Activated CD4-positive, alpha-beta T cell treated with anti-CD3 and anti-CD28 coated beads, Interleukin-10, Interleukin-2, amounts not matched to agents 100 ng/mL and 50 ng/mL, durations not matched to agents 16 hours and 8 hours (primary cell): ENCODE results near the gene HRH1.
A peak's percentile ranks its signal among the peaks of the same experiment; 100 is the strongest.
"Not testable (repeated sequence)": the region's sequence is repeated elsewhere in the genome, so short reads cannot be mapped to it uniquely, and the experiment has no call there.

Experiments used
- DNase-seq: peaks from one replicate; pipeline ENCODE4 v3.0.0-alpha.2; 2020

The HRH1 gene, protein sequence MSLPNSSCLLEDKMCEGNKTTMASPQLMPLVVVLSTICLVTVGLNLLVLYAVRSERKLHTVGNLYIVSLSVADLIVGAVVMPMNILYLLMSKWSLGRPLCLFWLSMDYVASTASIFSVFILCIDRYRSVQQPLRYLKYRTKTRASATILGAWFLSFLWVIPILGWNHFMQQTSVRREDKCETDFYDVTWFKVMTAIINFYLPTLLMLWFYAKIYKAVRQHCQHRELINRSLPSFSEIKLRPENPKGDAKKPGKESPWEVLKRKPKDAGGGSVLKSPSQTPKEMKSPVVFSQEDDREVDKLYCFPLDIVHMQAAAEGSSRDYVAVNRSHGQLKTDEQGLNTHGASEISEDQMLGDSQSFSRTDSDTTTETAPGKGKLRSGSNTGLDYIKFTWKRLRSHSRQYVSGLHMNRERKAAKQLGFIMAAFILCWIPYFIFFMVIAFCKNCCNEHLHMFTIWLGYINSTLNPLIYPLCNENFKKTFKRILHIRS

DNA sequence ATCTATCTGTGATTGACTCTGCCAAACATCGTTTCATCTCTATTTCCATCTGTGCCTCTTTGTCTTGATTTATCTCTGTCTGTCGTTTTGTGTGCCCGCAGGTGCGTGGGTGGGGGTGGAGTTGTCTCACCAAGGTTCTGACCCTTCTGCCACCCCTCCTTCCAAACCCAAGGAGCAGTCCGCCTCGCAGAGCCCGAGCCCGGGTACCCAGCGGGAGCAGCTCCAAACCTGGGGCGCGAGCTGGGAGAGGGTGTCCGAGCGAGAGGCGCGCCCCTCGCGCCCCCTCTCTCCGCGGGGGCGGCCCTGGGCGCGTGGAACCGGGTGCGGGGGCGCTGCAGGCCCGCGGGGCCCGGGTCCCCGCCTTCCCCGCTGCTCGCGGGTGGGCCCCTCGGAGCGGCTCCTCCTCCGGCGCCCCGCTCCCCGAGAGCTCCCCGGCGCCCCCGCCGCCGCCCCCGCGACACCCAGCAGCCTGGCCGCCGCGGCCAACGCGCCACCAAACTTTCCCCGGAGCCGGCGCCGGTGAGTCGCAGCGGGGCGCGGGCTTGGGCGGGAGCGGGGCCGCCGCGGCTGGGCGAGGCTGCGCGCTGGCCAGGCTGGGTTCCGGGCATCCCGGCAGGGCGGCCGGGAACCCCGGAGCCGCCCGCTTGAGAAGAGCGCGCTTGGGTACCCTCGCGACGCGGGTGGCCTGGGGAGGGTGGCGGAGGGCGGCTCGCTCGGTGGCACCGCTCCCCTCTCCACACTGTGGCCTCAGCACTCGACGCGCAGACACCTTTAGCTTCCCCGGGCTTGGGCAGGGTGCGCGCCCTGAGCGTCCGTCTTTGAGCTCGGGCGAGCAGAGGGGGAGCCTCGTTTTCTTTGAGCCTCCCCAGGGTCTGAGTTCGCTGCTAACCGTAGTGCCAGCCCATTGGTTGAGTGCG, at the start of gene HRH1:
Gene HRH1, plus strand, starts transcription at position 458 of the 917 bp plus-strand sequence. CDS start 104,545 bp downstream, outside the sequence.
- DNase-seq: no peak

DNA sequence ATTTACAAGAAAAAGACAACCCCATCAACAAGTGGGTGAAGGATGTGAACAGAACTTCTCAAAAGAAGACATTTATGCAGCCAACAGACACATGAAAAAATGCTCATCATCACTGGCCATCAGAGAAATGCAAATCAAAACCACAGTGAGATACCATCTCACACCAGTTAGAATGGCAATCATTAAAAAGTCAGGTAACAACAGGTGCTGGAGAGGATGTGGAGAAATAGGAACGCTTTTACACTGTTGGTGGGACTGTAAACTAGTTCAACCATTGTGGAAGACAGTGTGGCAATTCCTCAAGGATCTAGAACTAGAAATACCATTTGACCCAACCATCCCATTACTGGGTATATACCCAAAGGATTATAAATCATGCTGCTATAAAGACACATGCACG, 41.0 kb upstream of the HRH1 start:
- DNase-seq: not testable (repeated sequence)

DNA sequence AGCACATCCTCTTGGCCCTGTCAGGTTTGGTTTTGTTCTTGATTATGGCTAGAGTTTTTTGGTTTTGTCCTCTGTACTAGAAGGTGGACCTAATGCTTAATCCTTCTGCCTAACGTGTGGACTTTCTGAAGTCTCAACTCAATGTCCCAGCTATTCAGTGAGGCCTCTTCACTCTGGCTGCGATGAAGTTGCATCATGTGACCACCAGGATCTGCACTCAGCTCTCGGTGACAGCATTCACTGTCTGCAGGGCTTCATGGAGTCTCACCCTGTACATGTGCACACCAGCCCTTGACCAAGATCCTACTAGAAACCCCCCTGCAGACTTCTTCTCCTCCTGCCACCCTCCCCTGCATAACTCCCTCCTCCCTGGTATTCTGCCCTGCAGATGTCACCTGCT, 38.7 kb upstream of the HRH1 start:
- DNase-seq: no peak

DNA sequence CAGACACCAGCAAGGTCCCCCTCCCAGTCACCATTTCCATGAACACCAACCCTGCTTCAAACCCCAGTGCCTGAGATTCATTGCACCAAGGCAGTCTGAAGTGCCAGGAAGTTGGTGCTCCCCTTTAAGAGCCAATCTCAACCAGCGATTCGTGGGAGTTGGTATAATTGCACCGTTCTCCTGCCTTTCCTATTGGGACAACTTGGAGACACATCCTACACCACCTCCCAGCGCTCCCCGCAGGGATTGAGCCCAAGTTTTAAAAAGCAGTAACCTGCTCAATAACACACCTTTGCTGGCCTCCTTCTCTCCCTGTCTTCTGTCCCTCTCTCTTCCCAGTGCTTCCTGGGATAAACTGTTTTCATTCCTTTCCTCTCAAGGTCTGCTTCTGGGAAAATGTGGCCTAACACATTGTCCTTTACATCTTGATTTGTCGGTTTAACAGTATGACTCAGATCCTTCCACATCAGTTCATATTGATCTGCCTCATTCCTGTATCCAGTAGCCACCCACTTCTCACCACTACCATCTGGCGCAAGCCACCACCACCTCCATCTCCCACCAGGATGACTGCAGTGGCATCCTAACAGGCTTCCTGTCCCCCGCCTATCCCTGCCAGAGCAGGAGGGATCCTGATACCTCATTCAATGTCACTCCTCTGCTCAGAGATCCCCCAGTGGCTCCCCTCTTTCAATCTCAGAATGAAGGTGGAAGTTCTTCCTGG, 37.8 kb upstream of the HRH1 start:
- no peak for DNase-seq

DNA sequence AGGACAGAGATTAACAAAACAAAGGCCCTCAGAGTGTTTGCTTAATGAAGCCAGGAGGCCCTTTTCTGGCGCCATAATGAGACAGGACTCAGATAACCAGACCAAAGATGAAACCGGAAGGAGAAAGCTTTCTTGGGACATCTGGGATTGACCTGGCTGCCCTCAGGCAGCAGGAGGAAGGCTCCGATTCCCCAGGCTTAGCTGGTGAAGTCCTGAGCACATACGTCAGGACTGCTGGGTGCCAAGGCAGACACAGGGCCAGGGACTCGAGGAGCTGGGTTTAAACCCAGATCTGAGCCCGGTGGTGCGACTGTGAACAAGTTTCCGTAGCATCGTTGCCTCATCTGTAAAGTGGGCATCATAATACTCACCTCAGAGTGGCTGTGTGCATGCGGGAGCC, 36.7 kb upstream of the HRH1 start:
- DNase-seq: no peak

DNA sequence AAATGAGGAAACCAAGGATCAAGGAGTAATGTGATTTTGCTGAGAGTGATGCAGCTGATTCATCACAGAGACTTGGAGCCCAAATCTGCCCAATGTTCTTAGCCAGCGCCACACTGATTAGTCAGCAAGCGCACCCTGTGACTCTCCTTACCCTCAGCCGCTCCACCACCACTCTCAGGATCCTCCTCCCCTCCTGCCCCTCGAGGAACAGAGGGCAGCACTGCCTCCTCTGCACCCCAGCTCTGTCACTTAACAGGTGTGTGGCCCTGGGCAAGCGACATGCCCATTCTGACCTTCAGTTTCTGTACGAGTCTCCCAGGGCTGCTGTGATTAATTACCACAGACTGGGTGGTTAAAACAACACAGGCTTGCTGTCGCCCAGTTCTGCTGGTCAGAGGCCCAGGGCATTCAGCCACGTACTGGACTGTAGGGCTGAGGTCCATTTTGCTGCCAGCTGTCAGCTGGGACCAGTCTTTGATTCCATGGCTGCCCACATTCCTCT, 36.1 kb upstream of the HRH1 start:
- DNase-seq: no peak

DNA sequence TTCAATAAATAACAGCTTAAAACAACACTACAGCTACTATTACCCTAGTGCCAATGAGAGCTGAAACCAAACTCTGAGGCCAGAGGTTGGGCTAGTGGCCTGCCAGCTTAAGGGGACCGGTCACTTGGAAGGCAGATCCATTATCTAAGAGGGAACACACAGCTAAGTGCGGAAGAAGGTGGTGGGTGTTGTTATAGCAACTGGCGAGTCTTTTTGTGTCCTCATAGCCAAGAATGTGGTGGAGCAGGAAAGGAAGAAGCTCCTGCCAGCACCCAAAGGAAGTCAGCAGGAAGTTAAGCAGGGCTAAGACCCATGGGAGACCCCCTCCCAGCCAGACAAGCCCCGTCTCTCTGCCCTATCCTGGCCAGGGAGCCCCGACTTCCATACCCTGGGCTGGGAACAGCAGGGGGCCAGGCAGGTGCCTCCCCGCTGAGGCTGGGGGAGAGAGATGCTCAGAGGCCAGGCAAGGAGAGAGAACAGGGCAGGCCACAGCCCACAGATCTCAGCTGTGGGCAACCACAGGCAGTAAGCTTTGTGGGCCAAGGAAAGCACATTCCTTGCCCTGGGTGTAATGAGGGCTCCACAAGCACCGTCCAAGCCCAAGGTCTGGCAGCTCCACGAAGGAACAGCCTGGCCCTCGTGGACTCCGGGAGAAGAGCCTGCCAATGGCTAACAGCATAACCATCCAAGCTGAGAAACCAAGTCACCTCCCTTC, 34.0 kb upstream of the HRH1 start:
- no peak for DNase-seq

DNA sequence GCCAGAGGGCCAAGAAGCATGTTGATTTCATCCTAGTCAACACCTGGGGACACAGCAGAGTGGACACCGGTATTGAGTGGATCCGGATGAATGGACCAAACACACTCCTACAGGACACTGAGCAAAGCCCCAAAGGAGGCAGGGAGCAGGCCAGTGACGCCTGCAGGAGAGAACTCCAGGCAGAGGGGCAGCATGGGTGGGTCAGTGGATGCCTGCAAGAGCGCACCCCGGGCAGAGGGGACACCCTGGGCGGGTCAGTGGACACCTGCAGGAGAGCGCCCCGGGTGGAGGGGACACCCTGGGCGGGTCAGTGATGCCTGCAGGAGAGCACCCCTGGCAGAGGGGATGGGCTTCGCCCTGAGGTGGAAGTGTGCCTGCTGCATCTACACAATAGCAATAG, 27.6 kb upstream of the HRH1 start:
- no peak for DNase-seq

DNA sequence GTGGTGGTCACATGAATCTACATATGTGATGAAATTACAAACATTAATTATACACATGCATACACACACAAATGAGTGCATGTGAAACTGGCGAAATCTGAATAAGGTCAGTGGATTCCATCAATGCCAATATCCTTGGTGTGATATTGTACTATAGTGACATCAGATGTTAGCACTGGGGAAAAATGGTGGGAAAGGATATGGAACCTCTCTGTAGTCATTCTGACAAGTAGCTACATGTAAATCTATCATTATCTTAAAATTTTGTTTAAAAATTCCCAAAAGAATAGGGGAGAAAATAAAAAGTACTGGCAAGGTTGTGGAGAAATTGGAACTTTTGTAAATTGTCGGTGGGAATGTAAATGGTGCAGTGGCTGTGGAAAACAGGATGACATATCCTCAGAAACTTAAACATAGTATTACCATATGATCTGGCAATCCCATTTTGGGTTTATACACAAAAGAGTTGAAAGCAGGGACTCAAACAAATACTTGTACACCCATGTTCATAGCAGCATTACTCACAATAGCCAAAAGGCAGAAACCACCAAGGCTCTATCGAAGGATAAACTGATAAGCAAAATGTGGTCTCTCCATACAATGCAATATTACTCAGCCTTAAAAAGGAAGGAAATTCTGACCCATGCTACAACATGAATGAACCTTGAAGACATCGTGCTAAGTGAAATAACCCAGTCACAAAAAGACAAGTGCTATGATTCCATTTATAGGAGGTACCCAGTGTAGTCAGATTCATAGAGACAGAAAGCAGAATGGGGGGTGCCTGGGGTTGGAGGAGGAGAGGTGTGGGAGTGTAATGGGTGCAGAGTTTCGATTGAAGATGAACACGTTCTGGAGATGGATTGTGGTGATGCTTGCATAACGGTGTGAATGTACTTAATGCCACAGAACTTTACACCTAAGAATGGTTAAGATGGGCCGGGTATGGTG, 25.3 kb upstream of the HRH1 start:
- DNase-seq: peak; percentile 6

DNA sequence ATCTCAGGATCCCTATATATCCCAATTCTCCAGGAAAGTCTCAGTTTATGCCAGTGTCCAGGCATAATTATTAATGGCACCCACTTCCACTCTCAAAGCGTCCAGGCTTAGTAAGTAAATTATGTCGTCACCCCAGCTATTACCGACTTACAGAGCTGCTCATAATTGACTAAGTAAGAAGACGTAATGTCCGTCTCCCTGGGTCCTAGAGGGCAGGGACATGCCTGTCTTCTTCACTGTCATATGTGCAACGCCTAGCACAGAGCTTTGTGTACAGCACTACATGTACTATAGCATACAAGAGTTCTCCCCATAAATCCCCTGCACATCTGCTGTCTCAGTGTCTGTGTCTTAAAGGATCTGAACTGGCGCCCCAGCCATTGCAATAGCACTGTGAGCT, 23.9 kb upstream of the HRH1 start:
- DNase-seq: no peak

DNA sequence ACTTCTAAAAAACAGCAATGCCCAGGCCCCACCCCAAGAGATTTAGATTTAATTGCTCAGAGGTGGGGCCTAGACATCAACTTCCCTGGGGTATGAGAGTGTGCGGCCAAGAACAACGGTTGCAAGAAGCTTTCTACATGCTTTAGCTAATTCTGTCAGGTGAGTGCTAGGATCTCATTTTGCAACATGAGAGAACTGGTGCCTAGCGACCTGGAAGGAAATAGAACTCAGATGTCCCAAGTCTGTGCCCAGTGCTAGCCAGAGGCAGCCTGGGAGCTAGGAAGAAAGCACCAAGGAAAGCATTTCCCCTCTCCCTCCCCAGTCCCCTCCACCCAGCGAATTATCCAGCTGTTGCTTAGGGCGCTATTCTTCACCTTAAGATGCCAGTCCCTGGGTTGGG, 22.9 kb upstream of the HRH1 start:
- DNase-seq: no peak

DNA sequence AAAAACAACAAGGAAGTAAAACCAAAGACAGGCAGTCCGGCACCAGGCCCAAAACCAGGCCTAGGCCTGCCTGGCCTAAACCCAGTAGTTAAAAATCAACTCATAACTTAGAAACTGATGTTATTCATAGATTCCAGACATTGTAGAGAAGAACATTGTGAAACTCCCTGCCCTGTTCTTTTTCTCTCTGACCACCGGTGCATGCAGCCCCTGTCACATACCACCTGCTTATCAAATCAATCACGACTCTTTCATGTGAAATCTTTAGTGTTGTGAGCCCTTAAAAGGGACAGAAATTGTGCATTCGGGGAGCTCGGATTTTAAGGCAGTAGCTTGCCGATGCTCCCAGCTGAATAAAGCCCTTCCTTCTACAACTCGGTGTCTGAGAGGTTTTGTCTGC, 22.4 kb upstream of the HRH1 start:
- not testable (repeated sequence) for DNase-seq

DNA sequence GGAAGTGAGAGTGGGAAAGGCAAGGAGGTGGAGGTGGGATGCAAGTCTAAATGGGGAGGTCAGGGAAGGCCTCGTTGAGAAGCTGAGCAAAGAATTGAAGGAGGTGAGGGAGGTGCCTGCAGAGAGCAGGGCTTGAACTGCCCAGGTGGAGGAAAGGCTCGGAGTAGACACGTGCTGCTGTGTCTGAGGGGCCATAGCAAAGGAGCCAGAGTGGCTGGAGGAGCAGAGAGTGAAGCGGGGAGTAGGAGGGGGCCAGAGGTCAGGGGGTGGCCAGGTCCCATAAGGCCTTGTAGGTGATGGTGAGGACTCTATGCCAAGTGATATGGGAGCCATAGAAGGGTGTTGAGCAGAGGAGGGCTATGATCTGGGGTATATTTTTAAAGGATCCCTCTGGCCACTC, 21.4 kb upstream of the HRH1 start:
- no peak for DNase-seq

DNA sequence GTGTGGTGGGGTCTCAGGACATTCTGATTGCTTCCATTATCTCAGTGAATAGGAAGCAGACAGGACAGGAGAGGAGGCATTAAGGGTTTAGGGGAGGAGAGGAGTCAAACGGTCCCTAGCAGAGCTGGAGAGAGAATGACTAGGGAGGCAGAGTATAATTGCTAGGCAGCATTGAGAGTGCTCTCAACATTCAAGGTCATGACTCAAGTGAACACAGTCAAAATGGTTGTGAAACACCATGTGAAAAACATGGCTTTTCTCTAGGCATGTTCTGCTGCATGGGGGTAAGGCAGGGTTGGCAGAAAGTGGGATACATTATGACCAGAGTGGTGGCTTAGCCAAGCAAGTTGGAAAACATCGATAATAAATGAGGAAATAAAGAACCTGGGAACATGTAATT, 19.5 kb upstream of the HRH1 start:
- no peak for DNase-seq

DNA sequence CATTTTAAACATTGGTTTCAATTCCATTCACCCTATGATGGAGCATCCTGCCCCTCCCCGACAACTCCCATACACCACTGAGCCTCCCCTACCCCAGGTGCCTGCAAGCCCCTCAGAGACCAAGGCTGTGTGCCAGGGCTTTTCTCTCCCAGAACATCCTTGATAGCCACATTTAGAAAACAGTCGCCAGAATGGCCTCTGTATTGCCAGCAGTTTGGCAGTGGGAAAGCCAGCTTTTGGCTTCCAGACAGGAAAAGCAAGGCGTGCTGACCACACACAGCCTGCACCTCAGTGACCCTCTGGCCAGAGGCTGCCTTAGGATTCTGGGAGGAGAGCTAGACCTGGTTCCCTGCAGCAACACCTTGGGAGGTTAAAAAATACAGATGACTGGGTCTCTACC, 18.2 kb upstream of the HRH1 start:
- DNase-seq: no peak

DNA sequence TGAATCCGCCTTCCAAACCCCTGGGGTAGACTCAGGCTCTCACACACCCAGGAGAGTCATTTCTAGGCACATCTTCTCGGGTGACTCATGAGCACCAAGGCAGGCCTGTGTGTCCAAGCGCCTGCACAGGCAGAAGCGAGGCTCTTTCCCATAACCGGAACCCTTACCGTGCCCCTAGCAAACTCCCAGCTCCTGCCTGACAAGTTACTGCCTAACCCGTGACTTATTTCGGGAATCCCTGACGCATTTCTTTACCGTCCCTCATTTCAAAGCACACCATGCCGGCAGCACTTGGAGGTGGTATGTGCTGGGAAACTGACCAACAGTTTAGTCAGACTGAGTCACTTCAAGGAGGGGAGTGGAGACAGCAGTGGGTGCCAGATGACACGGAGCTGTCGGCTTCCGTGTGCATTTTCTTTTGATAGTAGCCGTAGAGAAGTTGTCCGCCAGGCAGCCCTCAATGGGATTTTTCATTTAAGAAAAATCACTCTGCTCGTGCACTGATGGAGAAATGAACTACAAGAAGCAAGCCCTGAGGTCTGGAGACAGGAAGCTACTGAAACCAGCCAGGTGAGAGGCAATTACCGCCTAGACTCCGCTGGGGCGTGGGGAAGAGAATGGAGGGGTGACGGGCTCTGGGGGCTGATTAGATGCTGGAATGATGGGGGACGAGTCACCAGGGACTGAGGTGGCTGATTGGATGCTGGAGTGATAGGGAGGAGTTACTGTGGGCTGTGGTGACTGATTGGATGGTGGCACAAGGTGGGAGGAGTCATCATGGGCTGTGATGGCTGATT, 17.3 kb upstream of the HRH1 start:
- DNase-seq: no peak

DNA sequence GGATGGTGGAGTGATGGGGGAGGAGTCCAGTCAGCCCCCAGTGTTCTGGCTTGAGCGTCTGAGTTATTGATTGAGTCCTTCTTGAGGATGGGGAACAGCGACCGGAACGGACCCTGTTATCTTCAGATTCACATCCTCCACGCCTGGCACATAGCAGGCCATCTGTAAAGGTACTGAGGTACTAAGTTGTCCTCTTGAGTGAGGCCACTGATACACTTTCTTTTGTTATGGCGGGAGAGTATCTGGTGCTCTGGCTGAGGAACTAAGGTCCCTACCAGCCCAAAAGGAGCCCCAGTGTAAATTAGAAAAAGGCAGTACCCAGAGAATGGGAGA, 16.7 kb upstream of the HRH1 start:
- DNase-seq: no peak

DNA sequence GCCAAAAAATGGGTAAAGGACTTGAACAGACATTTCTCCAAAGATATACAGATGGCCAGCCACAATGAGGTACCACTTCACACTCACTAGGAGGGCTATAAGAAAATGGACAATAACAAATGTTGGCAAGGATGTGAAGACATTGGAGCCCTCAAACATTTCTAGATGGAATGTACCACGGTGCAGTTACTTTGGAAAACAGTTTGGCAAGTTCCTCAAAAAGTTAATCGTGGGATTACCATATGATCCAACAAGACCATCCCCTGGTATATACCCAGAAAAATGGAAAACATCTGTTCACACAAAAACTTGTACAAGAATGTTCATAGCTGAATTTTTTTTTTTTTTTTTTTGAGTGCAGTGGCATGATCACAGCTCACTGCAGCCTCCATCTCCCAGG, 15.9 kb upstream of the HRH1 start:
- DNase-seq: no peak

DNA sequence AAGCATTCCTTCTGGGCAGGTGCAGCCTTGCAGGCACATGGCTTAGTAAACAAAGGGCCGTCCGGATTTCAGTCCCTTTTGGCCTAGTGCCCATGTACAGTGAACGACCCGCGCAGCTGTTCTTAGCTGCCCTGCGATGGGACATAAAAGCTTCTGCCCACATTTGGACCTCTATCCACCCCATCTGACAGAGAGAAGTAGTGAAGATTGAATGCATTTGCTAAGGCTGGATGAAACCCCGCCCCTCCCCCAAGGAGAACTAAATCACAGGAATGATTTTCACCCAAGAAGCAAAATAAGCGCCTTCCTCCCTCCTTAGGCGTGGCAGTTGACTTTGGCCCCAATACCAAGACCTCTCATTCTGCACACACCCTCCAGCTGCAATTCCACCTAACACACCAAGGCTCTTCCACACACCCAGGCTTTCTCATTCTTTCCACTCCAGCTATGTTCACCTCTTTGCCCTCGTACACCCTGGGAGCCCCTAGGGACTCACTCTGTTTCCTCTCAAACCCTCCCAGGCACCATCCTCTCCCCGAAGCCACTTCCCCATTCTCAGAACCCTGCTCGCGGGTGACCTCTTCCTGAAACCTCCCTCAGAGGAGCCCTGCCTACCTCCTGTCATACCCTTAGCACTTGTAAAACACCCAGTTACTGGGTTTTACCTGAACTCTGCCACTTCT, 14.1 kb upstream of the HRH1 start:
- peak; percentile 63 for DNase-seq

DNA sequence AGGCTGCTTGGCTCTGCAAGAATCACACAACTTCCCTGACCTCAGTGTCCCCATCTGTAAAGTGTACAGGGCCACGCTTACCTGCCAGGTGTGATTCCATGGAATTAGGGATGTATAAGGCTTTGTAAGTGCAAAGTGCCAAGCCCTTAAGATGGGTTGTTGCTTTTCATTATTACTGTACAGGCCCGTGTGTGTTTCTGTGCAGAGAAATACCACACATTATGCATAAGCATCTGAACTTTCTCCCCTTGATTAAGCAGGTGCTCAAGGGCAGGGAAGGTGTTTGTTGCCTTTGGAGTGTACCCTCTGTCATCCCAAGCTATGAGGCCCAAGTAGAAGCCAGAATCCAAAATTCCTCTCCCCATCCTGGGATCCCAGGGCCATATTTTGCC, 13.6 kb upstream of the HRH1 start:
- DNase-seq: peak; percentile 19
